ENCODE data around the gene GAMT. TPM values are rescaled to one million over a fixed set of nuclear protein-coding genes. Genes with fewer than 3 reads are reported as not detected.

GAMT gene
- total and polyA plus RNA-seq, 2 of the 13 experiments (the other 11 are each of a cell fraction or from before 2014, with no cell fraction given): 115 to 124 TPM

GRCh38 chr19:1400281-1401137 lies 833 bp downstream of the GAMT start (continued):
- TF ChIP-seq ZNF142 (CRISPR knock-in tag; IDR thresholded peaks at IDR 0.05): peak; percentile 49
- TF ChIP-seq, protein P1, sequence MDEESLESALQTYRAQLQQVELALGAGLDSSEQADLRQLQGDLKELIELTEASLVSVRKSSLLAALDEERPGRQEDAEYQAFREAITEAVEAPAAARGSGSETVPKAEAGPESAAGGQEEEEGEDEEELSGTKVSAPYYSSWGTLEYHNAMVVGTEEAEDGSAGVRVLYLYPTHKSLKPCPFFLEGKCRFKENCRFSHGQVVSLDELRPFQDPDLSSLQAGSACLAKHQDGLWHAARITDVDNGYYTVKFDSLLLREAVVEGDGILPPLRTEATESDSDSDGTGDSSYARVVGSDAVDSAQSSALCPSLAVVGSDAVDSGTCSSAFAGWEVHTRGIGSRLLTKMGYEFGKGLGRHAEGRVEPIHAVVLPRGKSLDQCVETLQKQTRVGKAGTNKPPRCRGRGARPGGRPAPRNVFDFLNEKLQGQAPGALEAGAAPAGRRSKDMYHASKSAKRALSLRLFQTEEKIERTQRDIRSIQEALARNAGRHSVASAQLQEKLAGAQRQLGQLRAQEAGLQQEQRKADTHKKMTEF (CRISPR knock-in tag; IDR thresholded peaks at IDR 0.05): peak; percentile 70
- TF ChIP-seq, protein P2, sequence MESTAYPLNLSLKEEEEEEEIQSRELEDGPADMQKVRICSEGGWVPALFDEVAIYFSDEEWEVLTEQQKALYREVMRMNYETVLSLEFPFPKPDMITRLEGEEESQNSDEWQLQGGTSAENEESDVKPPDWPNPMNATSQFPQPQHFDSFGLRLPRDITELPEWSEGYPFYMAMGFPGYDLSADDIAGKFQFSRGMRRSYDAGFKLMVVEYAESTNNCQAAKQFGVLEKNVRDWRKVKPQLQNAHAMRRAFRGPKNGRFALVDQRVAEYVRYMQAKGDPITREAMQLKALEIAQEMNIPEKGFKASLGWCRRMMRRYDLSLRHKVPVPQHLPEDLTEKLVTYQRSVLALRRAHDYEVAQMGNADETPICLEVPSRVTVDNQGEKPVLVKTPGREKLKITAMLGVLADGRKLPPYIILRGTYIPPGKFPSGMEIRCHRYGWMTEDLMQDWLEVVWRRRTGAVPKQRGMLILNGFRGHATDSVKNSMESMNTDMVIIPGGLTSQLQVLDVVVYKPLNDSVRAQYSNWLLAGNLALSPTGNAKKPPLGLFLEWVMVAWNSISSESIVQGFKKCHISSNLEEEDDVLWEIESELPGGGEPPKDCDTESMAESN (CRISPR knock-in tag; conservative IDR thresholded peaks at IDR 0.05): peak; percentile 67
- TF ChIP-seq KLF11 (CRISPR knock-in tag; IDR thresholded peaks at IDR 0.05): no peak; the same call in 1 of the 2 replicates
- TF ChIP-seq, protein P3, sequence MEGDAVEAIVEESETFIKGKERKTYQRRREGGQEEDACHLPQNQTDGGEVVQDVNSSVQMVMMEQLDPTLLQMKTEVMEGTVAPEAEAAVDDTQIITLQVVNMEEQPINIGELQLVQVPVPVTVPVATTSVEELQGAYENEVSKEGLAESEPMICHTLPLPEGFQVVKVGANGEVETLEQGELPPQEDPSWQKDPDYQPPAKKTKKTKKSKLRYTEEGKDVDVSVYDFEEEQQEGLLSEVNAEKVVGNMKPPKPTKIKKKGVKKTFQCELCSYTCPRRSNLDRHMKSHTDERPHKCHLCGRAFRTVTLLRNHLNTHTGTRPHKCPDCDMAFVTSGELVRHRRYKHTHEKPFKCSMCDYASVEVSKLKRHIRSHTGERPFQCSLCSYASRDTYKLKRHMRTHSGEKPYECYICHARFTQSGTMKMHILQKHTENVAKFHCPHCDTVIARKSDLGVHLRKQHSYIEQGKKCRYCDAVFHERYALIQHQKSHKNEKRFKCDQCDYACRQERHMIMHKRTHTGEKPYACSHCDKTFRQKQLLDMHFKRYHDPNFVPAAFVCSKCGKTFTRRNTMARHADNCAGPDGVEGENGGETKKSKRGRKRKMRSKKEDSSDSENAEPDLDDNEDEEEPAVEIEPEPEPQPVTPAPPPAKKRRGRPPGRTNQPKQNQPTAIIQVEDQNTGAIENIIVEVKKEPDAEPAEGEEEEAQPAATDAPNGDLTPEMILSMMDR (CRISPR knock-in tag; IDR thresholded peaks at IDR 0.05): 0 out of 2 replicates have a peak, but pooled peaks have one; percentile 7
- peak; percentile 27 for TF ChIP-seq RARA (CRISPR knock-in tag; IDR thresholded peaks at IDR 0.05)
- no peak for TF ChIP-seq ZNF251 (CRISPR knock-in tag; IDR thresholded peaks at IDR 0.05)
- TF ChIP-seq HDAC2 (CRISPR knock-in tag; IDR thresholded peaks at IDR 0.05): peak; percentile 92
- TF ChIP-seq, protein P4, sequence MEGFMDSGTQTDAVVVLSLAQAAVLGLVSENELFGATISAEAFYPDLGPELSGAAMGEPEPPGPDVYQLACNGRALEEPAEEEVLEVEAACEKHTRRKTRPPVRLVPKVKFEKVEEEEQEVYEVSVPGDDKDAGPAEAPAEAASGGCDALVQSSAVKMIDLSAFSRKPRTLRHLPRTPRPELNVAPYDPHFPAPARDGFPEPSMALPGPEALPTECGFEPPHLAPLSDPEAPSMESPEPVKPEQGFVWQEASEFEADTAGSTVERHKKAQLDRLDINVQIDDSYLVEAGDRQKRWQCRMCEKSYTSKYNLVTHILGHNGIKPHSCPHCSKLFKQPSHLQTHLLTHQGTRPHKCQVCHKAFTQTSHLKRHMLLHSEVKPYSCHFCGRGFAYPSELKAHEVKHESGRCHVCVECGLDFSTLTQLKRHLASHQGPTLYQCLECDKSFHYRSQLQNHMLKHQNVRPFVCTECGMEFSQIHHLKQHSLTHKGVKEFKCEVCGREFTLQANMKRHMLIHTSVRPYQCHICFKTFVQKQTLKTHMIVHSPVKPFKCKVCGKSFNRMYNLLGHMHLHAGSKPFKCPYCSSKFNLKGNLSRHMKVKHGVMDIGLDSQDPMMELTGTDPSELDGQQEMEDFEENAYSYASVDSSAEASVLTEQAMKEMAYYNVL (CRISPR knock-in tag; IDR thresholded peaks at IDR 0.05; ENCODE audit: borderline replicate concordance): peak; percentile 76
- TF ChIP-seq CCDC6 (CRISPR knock-in tag; IDR thresholded peaks at IDR 0.05): 0 out of 2 replicates have a peak, but pooled peaks have one; percentile 43
- TF ChIP-seq ZNF605 (CRISPR knock-in tag; IDR thresholded peaks at IDR 0.05): 0 out of 2 replicates have a peak, but pooled peaks have one; percentile 49
- TF ChIP-seq CREM (IDR thresholded peaks at IDR 0.05): peak; percentile 68; the same call in 1 of the 2 replicates
- no peak for TF ChIP-seq CREM (CRISPR knock-in tag; IDR thresholded peaks at IDR 0.05)
- peak; percentile 35; the same call in 1 of the 2 replicates for TF ChIP-seq KDM5A (IDR thresholded peaks at IDR 0.05; ENCODE audit: borderline replicate concordance, low read length)
- peak; percentile 12 for TF ChIP-seq HNRNPK (IDR thresholded peaks at IDR 0.05; ENCODE audit: low read depth, low read length, poor library complexity, severe bottlenecking)

Measured in HepG2 (cell line).